HG03159 (cell line): ENCODE measurements around the gene DHRS9.

Experiments used
- ATAC-seq: cut with Tn5 transposase; IDR thresholded peaks from one replicate; pipeline ENCODE4 v1.9.1; 2021; ENCODE audit warnings: mild to moderate bottlenecking, moderate library complexity; ENCODE audit not compliant: unreplicated experiment

DHRS9 gene

GRCh38 chr2:169093535-169093934 is 24.2 kb downstream of the DHRS9 start:
- no peak for ATAC-seq

GRCh38 chr2:169094676-169095075 is 25.3 kb downstream of the DHRS9 start:
- ATAC-seq, result no peak

- ATAC-seq, result no peak
Measured at GRCh38 chr2:169095621-169096105, 26.3 kb downstream of the DHRS9 start.

- no peak for ATAC-seq
Measured at GRCh38 chr2:169104848-169105247, 35.5 kb downstream of the DHRS9 start.

- ATAC-seq, result no peak
Measured at GRCh38 chr2:169105476-169105875, 36.1 kb downstream of the DHRS9 start.

GRCh38 chr2:169106134-169106533 is 36.8 kb downstream of the DHRS9 start:
- no peak for ATAC-seq

GRCh38 chr2:169106563-169107545 is 37.5 kb downstream of the DHRS9 start:
- ATAC-seq, result no peak

GRCh38 chr2:169107645-169108044 is 38.3 kb downstream of the DHRS9 start:
- peak; percentile 93 for ATAC-seq

- no peak for ATAC-seq
Measured at GRCh38 chr2:169108099-169108884, 38.9 kb downstream of the DHRS9 start.

GRCh38 chr2:169109502-169110409 is 40.4 kb downstream of the DHRS9 start:
- peak; percentile 43 for ATAC-seq

- ATAC-seq, result no peak
Measured at GRCh38 chr2:169110419-169110818, 41.1 kb downstream of the DHRS9 start.

- no peak for ATAC-seq
Measured at GRCh38 chr2:169110916-169111315, 41.6 kb downstream of the DHRS9 start.

GRCh38 chr2:169112841-169113240 is 43.5 kb downstream of the DHRS9 start:
- ATAC-seq, result no peak

GRCh38 chr2:169114056-169114455 is 44.7 kb downstream of the DHRS9 start:
- ATAC-seq, result no peak

GRCh38 chr2:169116327-169116726 is 47.0 kb downstream of the DHRS9 start:
- ATAC-seq, result no peak

- no peak for ATAC-seq
Measured at GRCh38 chr2:169116993-169117392, 47.6 kb downstream of the DHRS9 start.

GRCh38 chr2:169118060-169118459 is 48.7 kb downstream of the DHRS9 start:
- ATAC-seq, result no peak

GRCh38 chr2:169119123-169119760 is 49.9 kb downstream of the DHRS9 start:
- ATAC-seq, result no peak

GRCh38 chr2:169119851-169120250 is 50.5 kb downstream of the DHRS9 start:
- ATAC-seq, result no peak

- ATAC-seq, result no peak
Measured at GRCh38 chr2:169129703-169130243, 60.4 kb downstream of the DHRS9 start.
